ENCODE data around the gene PACRG.

- no peak for TF ChIP-seq POLR2A (IDR thresholded peaks at IDR 0.05; ENCODE audit: low read depth, low read length)
- no peak for TF ChIP-seq POLR2AphosphoS5 (IDR thresholded peaks at IDR 0.05; ENCODE audit: low read depth, low read length)
- no peak for TF ChIP-seq POU2F2 (IDR thresholded peaks at IDR 0.05; ENCODE audit: low read depth, low read length)
These were observed 12.2 kb upstream of the PACRG start for GRCh38 chr6:162715601-162716000.

Measured in GM12891 (cell line).